Activated T-helper 1 cell treated with anti-CD3 and anti-CD28 coated beads, Interleukin-12 subunit alpha, Interleukin-12 subunit beta, Interleukin-2, Interleukin-4 antibody, amounts not matched to agents 30 ng/mL and 10 ng/mL and 1 ng/mL, durations not matched to agents 14 hours and 24 hours and 36 hours (primary cell): ENCODE data around the gene PACRG. TPM values are rescaled to one million over a fixed set of nuclear protein-coding genes. Genes with fewer than 3 reads are reported as not detected.

ENCODE experiments used
- DNase-seq: peaks from one replicate; pipeline ENCODE4 v3.0.0; 2021; ENCODE audit warnings: low spot score
- H3K27ac Mint-ChIP-seq: one replicate; pipeline ENCODE4 v1.8.0; 2021; ENCODE audit warnings: mild to moderate bottlenecking, mixed read lengths
- H3K27me3 Mint-ChIP-seq: one replicate; pipeline ENCODE4 v1.8.0; 2022; ENCODE audit warnings: mild to moderate bottlenecking, moderate library complexity, mixed read lengths; ENCODE audit not compliant: insufficient read depth
- H3K36me3 Mint-ChIP-seq: one replicate; pipeline ENCODE4 v1.8.0; 2021; ENCODE audit warnings: low read depth, mixed read lengths
- H3K4me1 Mint-ChIP-seq: one replicate; pipeline ENCODE4 v1.8.0; 2021; ENCODE audit warnings: low read depth, mixed read lengths
- H3K4me3 Mint-ChIP-seq: one replicate; pipeline ENCODE4 v1.8.0; 2021; ENCODE audit warnings: mild to moderate bottlenecking, moderate library complexity, mixed read lengths
- H3K9me3 Mint-ChIP-seq: one replicate; pipeline ENCODE4 v1.8.0; 2021; ENCODE audit warnings: mixed read lengths
- intact Hi-C: fragments of 100-400 bp; cut with micrococcal nuclease; formaldehyde crosslinking; loops from one replicate; pipeline ENCODE4 v1.15.1; 2024
- total RNA-seq: library from RNA; stranded (reverse); gene quantifications from 2 replicates; pipeline ENCODE4 v1.2.3, GENCODE V29; 2022

PACRG gene
- total RNA-seq, 1 donor from 2014 or later: 0.36 TPM

DNA sequence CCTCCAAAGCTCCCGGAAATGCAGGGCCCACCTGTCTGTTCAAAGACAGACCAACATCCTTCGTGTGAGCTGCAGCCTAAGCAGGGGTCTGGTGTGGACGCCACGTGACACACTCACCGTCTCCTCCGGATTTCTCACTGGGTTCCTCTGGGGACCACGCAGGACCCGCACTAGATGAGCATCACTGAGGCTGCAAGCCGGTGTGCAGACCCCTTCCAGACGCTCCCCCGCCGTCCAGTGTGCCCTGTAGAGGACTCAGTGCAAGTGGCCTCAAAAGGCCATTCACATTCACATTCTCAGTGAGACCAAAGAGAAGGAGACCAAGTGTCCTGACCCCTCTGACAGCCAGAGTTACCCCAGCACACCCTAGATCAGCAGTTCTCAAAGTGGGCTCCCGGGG is 595.5 kb downstream of the PACRG start:
- no peaks in the 10 kb centered on the region for H3K36me3 Mint-ChIP-seq
- H3K27me3 Mint-ChIP-seq: peaks cover 8% of the 10 kb centered on the region
- H3K4me3 Mint-ChIP-seq: no peak overlapping the region
- H3K4me1 Mint-ChIP-seq: no peaks in the 10 kb centered on the region
- H3K27ac Mint-ChIP-seq: no peak overlapping the region
- DNase-seq: no peak
- H3K9me3 Mint-ChIP-seq: no peaks in the 10 kb centered on the region
- intact Hi-C loops: no loop called here

DNA sequence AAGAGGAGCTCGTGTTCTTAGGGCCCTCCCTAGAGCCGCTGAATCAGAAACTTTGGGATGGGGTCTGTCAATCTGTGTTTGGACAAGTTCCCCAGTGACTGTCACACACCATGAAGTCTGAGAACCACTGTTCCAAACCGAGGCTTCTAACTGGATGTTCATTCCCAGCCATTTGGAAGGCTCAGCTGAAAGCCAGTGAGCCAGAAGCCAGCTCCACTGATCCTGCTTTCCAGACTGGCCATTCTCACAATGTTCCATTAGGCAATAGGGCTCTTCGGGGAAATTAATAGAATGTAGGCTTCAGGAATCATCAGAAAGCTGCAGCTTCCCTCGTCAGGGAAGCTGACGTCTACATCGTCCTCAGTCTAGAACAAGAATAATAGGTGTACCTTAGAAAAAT is 595.9 kb downstream of the PACRG start:
- Mint-ChIP-seq H3K36me3 (no peaks in the 10 kb centered on the region), H3K4me3 (no peak overlapping the region), H3K27ac (no peak overlapping the region), H3K9me3 (no peaks in the 10 kb centered on the region), H3K27me3 (peaks cover 8% of the 10 kb centered on the region), H3K4me1 (no peaks in the 10 kb centered on the region)
- intact Hi-C loops: no loop called here
- no peak for DNase-seq

DNA sequence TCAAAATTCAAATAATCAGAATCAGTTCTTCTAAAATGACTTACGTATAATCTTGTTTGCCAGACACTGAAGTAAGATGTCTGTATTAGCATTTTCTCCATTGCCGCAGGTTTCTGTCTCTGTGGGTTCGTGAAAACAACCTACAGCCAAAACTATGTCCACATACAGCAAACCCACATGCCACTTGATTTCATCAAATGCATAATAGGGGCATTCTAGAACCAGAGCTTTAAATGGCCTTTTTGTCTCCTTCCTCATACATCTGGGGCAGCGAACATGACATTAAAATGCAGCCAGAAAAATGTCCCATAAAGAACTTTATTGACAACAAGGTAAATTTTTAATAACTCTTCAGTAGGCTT is 596.5 kb downstream of the PACRG start:
- no peaks in the 10 kb centered on the region for H3K9me3 Mint-ChIP-seq
- intact Hi-C loops: no loop called here
- DNase-seq: no peak
- no peak overlapping the region for H3K27ac Mint-ChIP-seq
- no peak overlapping the region for H3K4me3 Mint-ChIP-seq
- H3K36me3 Mint-ChIP-seq: no peaks in the 10 kb centered on the region
- H3K4me1 Mint-ChIP-seq: no peaks in the 10 kb centered on the region
- H3K27me3 Mint-ChIP-seq: peaks cover 8% of the 10 kb centered on the region

DNA sequence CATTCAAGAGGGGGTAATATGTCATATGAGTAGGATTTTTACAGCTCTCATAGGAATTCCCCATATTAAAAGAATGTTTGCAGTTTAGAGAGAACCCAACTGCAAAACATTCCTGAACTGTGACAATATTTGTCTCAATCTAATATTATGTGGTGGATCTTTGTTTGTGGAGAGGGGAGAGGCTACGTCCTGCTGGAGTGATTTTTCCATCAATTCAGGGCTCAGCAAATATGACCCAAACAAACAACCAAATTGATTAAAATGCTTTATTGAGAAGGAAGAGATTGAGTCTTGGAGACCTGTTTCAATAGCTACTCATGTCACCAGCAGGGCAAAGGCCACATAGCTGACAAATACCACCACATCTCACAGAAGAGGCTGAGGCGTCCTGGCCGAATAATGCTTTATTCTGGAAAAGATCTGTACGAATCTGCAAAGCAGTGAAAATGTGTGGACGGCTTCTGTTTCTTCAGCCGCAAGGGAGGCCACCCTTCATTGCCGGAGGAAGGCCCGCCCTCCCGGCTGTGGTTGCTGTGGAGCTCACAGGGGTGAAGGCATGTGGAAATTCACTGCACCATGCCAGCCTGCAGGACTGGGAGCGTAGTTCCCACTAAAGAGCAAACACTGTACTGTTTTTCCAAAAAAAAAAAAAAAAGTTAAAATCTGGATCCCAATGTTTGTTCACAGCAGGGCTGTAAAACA is 597.1 kb downstream of the PACRG start:
- Mint-ChIP-seq H3K4me1 (no peaks in the 10 kb centered on the region), H3K36me3 (no peaks in the 10 kb centered on the region), H3K27me3 (peaks cover 8% of the 10 kb centered on the region), H3K27ac (no peak overlapping the region), H3K4me3 (no peak overlapping the region), H3K9me3 (no peaks in the 10 kb centered on the region)
- intact Hi-C loops: no loop called here
- no peak for DNase-seq

DNA sequence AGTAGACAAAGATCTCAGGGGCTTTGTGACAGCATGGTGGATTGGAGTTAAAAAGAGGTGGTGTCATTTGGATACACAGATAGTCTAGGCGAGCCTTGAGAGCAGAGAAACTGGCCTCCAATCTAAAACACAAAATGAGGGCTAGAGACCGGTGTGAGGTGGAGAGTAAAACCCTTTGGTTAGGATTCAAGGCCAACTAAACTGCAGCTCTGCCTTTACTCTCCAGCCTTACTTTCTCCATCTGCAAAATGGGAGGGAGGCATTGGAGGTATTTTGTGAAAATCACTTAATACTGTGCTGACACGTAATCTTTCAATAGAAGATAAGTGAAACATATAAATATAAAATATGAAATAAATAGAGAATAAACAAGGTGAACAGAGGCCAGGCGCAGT is 597.6 kb downstream of the PACRG start:
- Mint-ChIP-seq H3K4me3 (no peak overlapping the region), H3K9me3 (no peaks in the 10 kb centered on the region), H3K4me1 (no peaks in the 10 kb centered on the region), H3K27me3 (peaks cover 8% of the 10 kb centered on the region), H3K36me3 (no peaks in the 10 kb centered on the region), H3K27ac (no peak overlapping the region)
- DNase-seq: no peak
- intact Hi-C loops: no loop called here

DNA sequence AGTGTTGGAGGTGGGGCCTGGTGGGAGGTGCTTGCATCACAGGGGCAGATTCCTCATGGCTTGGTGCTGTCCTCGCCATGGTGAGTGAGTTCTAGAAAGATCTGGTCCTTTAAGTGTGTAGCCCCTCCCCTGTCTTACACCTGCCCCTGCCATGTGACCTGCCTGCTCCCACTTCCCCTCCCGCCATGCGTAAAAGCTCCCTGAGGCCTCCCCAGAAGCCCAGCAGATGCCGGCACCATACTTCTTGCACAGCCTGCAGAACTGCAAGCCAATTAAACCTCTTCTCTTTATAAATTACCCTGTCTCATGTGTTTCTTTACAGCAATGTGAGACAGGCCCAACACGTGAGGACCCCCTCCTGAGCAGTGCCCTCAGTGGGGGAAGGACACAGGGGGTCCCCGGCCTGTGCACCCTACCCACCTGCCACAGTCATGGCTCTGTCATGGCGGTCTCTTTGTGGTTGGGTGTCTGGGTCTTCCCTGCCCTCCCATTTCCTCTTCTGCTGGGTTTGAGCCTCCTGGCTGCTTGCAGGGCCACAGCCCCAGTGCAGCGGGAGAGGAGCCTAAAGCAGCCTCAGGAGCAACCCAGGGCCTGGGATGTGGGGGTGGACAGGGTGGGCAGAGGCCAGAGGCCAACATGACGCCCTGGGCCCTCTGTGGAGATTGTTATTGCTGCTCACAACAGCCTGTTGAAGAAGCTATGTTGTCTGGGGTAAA is 599.5 kb downstream of the PACRG start:
- intact Hi-C loops: no loop called here
- Mint-ChIP-seq H3K27ac (no peak overlapping the region), H3K4me3 (no peak overlapping the region), H3K27me3 (peaks cover 6% of the 10 kb centered on the region), H3K36me3 (no peaks in the 10 kb centered on the region), H3K4me1 (no peaks in the 10 kb centered on the region), H3K9me3 (no peaks in the 10 kb centered on the region)
- no peak for DNase-seq

DNA sequence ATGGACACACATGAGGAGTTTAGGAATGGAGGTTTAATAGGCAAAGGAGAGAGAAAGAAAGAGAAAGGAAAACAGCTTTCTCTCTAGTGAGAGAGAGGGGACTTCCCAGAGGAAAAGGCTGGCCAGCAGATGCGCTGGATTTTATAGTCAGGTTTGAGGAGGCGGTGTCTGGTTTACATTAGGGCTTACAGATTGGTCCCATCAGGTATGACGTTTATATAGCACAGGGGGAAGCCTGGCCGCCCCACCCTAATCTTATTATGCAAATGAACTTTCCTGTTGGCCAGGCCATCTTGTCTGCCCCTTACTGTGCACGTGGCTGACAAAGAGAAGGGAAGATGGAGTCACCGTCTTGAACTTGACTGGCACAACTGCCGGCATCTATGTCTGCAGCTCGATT is 600.1 kb downstream of the PACRG start:
- Mint-ChIP-seq H3K4me3 (no peak overlapping the region), H3K9me3 (no peaks in the 10 kb centered on the region)

DNA sequence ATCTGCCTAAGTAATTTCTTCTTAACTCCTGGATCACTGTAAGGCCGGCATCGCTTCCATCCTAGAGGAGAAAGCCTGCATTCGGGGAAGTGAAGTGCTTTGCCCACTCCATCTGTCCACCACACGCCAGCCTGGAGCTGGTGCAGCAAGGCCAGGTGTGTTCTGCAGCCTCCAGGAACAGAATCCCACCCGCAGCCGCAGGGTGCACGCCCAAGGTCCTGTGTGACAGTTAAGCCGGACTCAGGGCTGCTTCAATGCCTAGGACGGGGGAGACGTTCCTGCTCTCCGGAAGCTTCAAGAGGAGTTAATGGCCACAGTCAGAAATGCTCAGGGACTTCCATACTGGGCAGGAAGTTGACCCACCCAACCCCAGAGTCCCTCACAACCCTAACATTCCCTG is 600.6 kb downstream of the PACRG start:
- Mint-ChIP-seq H3K4me3 (no peak overlapping the region), H3K4me1 (no peaks in the 10 kb centered on the region), H3K36me3 (no peaks in the 10 kb centered on the region), H3K27me3 (peaks cover 6% of the 10 kb centered on the region), H3K9me3 (no peaks in the 10 kb centered on the region), H3K27ac (no peak overlapping the region)
- DNase-seq: no peak
- intact Hi-C loops: no loop called here

More for the DNA sequence above, 600.1 kb downstream of the PACRG start:
- Mint-ChIP-seq H3K27ac (no peak overlapping the region), H3K4me1 (no peaks in the 10 kb centered on the region), H3K36me3 (no peaks in the 10 kb centered on the region), H3K27me3 (peaks cover 6% of the 10 kb centered on the region)
- intact Hi-C loops: no loop called here
- DNase-seq: no peak

DNA sequence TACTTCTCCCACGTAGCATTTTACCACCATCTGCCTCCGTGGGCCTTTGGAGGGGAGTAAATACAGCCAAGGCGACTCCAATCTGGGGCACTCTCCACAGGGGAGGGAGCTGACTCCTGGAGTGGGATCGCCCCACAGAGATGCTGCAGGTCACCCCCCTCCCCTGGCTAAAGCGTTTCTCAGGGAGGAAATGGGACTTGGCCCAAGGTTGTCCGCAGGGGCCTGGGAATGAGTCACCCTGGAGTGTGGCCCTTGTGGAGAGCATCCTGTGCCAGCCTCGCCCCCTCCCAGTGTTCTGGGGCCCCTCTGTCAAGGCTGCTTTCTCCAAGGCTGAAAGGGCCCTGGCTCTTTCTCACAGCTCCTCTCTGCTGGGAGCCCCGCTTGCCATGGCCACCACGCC is 602.2 kb downstream of the PACRG start:
- Mint-ChIP-seq H3K4me3 (no peak overlapping the region), H3K9me3 (no peaks in the 10 kb centered on the region), H3K4me1 (no peaks in the 10 kb centered on the region), H3K27ac (no peak overlapping the region), H3K36me3 (no peaks in the 10 kb centered on the region), H3K27me3 (peaks cover 1% of the 10 kb centered on the region)
- DNase-seq: no peak
- intact Hi-C loops: no loop called here

DNA sequence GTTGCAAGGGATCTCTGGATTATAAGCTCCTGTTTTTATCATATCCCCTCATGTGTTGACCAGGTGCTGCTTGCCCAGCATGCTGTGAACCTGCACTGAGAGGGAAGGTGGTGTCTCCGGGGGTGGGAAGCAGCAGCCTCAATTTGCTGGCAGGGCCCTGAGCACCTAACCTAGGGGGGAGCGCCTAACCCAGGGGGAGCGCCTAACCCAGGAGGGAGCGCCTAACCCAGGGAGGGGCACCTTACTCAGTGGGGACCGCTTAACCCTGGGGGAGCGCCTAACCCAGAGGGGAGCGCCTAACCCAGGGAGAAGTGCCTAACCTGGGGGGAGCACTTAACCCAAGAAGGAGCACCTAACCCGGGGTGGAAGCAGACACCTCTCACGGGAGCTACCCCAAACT is 603.5 kb downstream of the PACRG start:
- Mint-ChIP-seq H3K36me3 (no peaks in the 10 kb centered on the region), H3K9me3 (no peaks in the 10 kb centered on the region), H3K27ac (no peak overlapping the region), H3K4me3 (no peak overlapping the region), H3K4me1 (no peaks in the 10 kb centered on the region), H3K27me3 (peaks cover 5% of the 10 kb centered on the region)
- intact Hi-C loops: no loop called here
- no peak for DNase-seq

DNA sequence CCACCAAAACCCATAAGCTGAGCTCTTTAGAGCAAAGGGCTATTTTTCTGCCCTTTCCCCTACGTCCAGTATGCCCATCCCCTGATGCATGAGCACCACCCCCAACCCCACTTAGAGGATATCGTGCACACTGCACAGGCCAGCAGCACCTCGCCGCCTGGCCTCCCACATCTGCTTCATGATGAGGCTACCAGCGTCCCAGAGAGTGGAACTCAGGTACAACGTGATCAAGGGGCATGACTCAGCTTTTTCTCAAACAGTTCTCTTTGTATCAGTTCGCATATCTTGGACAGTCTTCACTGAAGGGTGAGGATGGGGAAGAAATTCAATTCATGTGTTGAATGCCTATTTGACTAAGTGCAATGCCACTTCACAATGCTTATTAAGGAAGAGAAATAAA is 604.8 kb downstream of the PACRG start:
- no peak overlapping the region for H3K4me3 Mint-ChIP-seq
- no peaks in the 10 kb centered on the region for H3K9me3 Mint-ChIP-seq
- peaks cover 5% of the 10 kb centered on the region for H3K27me3 Mint-ChIP-seq
- no peak overlapping the region for H3K27ac Mint-ChIP-seq
- no peaks in the 10 kb centered on the region for H3K4me1 Mint-ChIP-seq
- DNase-seq: no peak
- no peaks in the 10 kb centered on the region for H3K36me3 Mint-ChIP-seq
- intact Hi-C loops: no loop called here

DNA sequence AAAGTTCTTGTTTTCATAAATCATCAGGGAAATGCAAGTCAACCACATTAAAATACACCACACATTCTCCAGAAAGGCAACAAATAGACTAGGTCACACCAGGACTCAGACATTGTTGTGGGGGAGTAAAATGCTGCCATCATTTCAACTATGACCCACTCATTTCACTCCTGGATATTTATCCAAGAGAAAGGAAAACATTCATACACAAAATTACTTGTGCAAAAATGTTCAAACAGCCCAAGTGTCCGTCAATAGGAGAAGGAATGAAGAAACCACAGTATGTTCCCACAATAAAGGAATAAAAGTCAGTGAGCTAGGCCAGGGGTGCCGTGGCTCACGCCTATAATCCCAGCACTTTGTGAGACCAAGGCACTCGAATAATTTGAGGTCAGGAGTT is 605.3 kb downstream of the PACRG start:
- no peaks in the 10 kb centered on the region for H3K9me3 Mint-ChIP-seq
- H3K4me1 Mint-ChIP-seq: no peaks in the 10 kb centered on the region
- peaks cover 5% of the 10 kb centered on the region for H3K27me3 Mint-ChIP-seq
- no peak overlapping the region for H3K4me3 Mint-ChIP-seq
- intact Hi-C loops: no loop called here
- no peak for DNase-seq
- no peaks in the 10 kb centered on the region for H3K36me3 Mint-ChIP-seq
- no peak overlapping the region for H3K27ac Mint-ChIP-seq

DNA sequence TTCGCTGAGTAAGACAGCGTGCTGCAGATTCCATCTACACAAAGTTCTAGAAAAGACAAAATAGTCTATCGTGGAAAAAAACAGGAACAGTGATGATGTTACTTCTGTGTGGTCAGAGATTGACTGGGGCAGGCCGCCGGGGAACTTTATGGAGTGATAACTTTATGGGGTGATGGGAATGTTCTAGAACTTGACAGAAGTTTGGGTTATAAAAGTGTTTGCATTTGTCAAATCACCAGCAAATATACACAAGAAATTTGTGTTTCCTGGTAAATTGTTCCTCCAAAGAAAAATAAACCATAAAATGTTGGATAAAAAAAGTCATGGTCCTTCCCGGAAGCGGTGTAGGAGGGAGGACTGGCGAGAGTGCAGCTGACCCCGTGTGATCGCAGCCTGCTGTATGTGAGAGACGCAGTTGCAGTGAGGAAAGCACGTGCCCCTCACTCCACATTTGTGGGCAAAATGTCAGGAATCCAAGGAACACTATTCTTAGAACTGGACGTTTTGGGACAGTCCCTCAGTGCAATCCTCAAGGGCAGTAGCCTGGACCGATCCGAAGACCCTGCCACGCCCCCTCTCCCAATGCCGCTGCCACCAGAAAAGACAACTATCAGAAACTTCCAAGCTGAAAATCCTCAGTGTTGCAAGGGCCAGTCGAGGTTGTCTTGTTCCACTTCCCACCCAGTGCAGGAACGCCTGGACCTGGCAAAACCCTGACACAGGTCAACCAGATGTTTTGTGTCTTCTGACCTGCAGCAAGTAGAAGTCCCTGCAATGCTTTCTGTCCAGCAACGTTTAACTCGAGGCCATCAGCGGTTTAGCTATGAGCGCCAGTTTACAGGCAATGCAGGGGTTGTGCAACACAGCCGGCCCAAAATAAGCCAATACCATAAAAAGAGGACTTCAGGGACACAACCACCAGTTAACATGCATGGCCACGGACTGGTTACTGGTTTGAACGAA is 606.2 kb downstream of the PACRG start:
- no peak for DNase-seq
- peaks cover 5% of the 10 kb centered on the region for H3K27me3 Mint-ChIP-seq
- intact Hi-C loops: no loop called here
- no peak overlapping the region for H3K27ac Mint-ChIP-seq
- H3K4me1 Mint-ChIP-seq: no peaks in the 10 kb centered on the region
- H3K4me3 Mint-ChIP-seq: no peak overlapping the region
- no peaks in the 10 kb centered on the region for H3K36me3 Mint-ChIP-seq
- no peaks in the 10 kb centered on the region for H3K9me3 Mint-ChIP-seq
